GM18507 (cell line): ENCODE results near the gene CAPN9.
"Not testable (repeated sequence)": the region's sequence is repeated elsewhere in the genome, so short reads cannot be mapped to it uniquely, and the experiment has no call there.

ENCODE experiments used
- DNase-seq: peaks from one replicate; pipeline ENCODE4 v3.0.0; 2011; ENCODE audit warnings: low read depth; ENCODE audit not compliant: insufficient read length; ENCODE audit errors: extremely low spot score
- FAIRE-seq: peaks from 2 replicates; lab custom pipeline; 2011; peaks lifted over from hg19 to GRCh38; lab: Jason Lieb, UNC

CAPN9 gene

DNA sequence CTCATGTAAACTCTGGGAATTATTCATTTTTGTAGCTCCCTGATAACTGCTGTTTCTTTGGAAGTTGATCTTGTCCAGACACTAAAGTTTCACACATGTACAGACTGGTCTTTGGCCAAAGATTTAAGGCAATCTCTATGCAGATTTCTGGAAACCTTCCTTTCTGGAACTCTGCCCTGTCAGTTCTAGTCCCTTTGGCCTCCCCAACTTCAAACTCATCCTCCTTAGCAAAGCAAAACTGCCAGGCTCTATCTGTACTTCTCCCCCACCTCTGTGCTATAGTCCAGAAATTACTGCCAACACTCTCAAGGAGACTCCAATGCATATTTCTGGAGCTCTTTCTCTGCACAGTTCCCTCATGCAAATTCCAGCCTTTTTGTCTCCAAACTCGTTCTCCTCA is 84.6 kb downstream of the CAPN9 start:
- FAIRE-seq, result no peak
- DNase-seq, result no peak

DNA sequence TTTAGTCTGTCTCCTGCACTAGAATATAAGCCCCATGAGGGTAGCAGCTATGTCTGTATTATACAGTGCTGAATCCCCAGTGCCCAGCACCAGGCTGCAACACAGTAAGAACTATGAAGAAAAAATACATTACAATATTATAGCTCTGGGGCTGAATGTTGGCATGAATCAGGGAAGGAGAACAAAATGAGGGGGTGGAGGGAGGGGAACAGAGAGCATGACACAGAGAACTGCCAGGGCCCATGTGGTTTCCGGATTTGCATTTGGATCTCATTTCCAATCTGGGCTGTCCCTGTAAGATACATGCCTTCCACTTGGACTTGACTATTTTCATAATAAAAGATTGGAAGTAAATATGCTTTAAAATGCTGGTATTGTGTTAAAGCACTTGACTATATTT is 85.3 kb downstream of the CAPN9 start:
- FAIRE-seq (no peak), DNase-seq (no peak)

DNA sequence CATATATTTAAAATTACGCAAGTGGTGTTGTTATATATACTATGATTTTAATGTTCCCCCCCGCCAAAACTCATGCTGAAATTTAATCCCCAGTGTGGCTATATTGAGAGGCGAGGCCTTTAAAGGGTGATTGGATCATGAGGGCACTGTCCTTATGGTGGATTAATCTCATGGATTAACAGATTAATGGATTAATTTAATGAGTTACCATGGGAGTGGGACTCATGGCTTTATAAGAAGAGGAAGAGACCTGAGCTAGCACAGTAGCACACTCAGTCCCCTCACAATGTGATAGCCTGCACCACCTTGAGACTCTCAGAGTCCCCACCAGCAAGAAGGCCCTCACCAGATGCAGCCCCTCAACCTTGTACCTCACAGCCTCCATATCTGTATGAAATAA is 86.3 kb downstream of the CAPN9 start:
- DNase-seq (no peak), FAIRE-seq (no peak)

DNA sequence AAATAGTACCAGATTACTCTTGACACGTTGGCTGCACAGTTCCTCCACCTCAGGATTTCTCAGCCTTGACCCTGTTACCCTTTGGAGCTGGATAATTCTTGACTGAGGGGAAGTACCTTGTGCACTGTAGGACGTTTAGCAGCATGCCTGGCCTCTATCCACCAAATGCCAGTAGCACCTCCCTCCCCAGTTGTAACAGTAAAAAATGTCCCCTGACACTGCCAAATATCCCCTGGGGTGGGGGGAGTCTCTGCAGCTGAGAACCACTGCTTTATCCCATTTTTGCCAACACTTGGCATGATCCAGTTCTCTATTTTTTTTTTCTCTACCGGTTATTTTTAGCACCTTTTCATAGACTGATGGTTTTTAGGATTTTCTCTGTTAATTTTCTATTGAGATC is 87.1 kb downstream of the CAPN9 start:
- DNase-seq (no peak), FAIRE-seq (no peak)

DNA sequence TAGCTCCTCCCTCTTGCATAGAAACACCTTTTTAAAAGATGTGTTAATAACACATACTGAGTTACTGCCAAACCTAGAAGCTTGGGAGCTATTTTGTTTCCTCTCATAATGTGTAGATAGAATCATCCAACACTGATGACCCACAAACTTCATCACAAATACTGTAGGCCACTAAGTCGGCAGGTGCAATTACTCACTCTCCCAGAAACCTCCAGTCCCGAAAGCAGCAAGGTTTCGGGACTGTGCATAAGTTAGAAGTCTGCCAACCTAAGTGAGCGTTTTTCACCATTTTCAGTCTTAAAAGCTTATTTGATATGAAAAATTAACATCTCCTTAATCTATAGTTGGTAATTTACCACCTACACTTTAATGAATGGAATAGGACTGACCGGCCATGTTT is 89.2 kb downstream of the CAPN9 start:
- FAIRE-seq (no peak), DNase-seq (no peak)

DNA sequence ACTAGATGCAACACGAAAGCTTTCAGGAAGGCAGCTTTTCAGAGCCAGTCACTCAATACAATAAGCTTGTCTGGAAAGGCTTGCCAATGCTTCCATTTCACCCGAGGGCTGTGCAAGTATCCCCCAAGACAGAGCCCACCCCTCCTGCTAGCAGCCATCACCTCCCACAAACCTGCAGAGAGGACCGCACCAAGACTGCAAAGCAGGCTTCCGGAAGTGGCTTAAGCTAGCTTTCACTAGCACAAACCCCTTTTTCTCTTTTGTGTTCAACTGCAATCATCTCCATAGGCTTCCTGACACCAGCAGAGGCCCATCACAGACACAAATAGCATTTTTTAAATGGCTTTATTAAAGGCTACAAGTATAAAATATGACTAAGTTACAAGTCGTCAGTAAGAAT is 89.6 kb downstream of the CAPN9 start:
- FAIRE-seq (no peak), DNase-seq (no peak)

DNA sequence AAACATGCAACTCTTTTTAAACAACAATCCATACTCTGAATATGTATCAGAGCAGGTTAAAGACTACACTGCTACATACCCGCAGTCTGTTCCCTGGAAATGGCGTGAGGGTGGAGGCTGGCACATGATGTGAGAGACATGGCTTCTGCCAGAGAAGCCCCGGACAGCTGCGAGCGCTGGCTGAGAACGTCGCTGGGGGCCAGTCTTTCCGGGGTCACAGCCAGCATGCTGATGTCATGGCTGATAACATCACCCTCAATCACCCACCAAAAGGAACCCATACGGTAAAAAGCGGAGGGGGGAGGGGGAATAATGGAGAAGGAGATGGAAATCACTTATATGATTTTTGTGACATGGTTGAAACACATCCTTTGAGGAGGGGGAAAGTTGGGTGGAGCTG is 92.0 kb downstream of the CAPN9 start:
- FAIRE-seq (no peak), DNase-seq (no peak)

DNA sequence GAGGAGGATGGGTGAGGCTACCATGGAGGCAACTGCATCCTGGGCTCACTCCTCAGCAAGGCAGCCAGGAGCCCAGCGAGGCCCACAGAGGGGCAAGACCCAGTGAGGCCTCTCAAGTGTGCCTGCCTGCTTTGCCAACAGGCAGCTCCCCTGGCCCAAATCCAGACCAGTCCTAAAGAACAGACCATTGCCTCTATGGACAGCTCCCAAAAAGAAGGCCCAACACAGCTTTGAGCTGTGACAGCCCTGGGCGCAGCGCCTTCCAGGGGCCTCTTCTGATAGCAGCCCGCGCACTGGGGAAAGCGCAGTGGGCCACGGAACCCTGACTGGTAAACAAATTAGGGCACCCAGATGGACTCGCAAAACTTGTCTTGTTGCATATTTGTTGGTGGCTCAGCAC is 95.6 kb downstream of the CAPN9 start:
- no peak for FAIRE-seq

DNA sequence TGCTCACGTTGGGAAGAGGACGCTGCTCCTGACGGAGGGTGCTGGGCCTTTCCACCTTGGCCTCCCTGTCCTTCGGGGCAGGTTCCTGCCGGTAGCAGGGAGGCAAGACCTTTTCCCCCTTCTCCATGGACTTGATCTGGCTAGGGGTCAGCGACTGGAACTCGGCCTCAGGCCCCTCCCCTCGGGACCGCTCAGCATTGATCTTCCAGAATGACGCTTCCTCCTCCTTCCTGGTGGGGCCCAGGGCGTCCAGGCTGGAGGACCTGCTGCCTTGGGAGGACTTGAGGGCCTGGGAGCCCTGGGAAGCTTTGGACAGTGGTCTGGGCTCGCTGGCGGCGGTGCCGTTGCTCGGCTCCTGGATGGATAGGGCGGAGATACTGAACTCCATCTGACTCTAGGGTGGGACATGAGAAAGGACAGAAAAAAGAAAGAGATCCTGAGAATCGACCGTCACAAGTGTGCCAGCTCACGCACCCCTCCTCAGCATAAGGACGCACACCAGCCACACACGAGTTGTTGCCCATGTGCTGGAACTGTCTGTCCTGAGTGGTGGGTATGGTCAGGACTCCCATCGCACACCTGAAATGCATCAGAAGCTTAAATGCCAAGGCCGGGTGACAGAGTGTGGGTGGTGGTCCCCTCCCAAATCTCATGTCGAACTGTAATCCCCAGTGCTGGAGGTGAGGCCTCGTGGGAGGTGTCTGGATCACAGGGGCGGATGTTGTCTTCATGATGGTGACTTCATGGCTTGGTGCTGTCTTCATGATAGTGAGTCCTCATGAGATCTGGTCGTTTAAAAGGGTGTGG is 96.5 kb downstream of the CAPN9 start:
- DNase-seq (no peak), FAIRE-seq (no peak)

More for the DNA sequence above, 95.6 kb downstream of the CAPN9 start:
- DNase-seq, result no peak

DNA sequence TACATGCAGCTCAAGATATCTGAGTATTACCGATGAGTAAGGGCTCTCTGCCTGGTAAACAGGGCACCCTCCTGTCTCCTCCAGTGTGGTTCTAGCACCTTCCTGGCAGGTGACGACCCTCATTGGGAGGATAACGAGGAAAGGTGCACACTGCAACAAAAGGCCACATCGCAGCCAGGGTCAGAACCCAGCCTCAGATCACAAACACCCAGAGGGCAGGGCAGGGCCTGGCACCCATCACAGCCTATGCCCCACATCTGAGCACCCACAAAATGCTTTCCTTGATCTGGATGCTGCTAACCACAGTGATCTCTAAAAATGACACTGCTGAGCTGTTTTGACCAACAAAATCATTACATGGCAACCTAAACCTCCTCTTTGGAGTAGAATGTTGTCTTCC is 97.4 kb downstream of the CAPN9 start:
- no peak for FAIRE-seq
- DNase-seq, result no peak

DNA sequence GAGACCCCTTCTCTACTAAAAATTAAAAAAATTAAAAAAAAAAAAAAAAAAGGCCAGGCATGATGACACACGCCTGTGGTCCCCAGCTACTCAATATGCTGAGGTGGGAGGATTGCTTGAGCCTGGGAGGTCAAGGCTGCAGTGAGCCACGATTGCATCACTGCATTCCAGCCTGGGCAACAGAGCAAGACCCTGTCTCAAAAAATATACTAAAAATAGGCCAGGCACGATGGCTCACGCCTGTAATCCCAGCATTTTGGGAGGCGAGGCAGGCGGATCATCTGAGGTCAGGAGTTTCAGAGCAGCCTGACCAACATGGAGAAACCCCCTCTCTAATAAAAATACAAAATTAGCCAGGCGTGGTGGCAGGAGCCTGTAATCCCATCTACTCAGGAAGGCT is 98.0 kb downstream of the CAPN9 start:
- FAIRE-seq, DNase-seq: not testable (repeated sequence)

DNA sequence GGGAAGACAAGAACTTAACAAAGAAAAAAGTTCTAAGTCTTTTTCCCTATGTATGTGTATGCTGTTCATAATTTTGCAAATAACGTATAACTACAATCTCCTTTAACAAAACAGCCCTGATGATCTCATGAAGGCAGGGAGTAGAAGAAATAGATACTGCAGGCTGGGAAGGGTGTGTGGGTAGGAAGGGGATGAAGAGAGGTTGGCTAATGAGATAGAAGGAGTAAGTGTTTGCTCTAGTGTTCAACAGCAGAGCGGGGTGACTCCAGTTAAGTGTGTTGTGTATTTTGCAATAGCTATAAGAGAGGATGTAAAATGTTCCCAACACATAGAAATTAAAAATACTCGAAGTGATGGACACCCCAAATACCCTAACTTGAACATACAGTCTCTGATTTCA is 101.0 kb downstream of the CAPN9 start:
- DNase-seq (no peak), FAIRE-seq (no peak)

DNA sequence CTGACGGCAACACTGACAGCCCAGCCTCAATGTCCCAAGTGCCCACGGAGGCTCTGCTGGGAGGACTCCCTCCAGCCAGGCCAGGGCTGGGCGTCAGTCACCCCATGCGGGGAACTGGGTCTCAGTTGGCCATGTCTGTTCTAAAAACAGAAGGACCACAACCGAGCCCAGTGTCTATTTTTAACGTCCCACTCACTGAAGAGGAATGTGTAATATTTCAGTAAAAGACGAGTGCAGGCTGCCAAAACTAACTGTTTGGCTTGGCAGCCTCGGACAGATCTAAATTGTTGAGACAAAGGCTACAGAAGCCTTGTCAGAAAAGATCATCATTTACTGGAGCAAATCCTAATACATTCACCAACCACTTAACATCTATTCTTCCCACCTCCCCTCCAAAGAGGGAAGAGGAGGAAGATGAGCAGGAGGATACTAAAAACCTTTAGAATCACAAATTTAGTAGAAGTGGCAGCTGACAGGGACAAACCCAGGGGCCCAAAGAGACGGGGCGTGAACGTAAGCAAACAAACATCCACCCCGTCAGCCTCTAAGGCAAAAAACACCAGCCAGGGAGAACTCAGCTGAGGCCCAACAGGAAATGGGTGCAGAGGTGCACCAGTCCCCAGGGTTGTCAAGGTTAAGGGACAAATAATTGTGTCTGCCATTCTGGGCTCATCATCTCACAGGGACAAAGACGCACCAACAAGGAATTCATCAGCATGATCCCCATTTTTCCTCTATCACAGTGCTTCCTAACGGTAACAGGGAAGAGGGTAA is 102.5 kb downstream of the CAPN9 start:
- no peak for FAIRE-seq
- DNase-seq, result no peak

DNA sequence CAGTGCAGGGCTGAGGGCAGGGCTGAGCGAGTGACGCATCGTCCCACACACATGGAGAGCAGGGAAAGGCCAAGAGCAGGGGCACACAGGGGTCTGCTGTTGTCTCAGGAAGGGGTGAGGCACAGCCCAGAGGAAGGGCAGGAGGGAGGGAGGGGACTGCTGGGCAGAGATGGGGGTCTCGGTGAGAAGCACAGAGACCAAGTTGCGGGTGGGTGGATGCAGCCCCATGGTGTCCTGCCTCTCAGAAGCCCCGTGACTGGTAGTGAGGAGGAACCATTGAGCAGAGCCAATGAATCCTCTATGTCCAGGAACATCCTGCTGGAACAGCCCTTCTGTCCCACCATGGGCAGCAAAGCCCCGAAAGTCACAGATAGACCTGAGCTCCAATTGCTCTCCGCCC is 103.4 kb downstream of the CAPN9 start:
- DNase-seq (no peak), FAIRE-seq (no peak)

DNA sequence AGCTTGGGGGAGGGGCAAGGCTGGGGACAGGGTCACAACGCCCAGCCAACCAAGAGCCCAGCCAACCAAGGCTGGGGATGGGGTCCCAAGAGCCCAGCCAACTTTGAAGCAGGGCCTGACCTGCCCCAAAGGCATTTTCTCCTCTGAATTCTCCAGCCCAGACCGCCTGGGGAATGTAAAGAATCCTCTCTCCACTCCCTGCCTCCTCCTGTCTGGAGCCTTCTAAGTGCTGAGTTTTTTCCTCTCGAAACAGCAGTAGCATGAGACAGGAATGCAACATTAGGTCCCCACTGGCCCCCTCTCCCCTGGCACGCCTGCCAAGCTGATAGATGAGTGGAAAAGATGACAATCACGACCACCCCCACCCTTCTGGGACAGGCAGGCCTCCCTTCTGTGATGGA is 104.1 kb downstream of the CAPN9 start:
- no peak for FAIRE-seq

More for the DNA sequence above, 104.1 kb downstream of the CAPN9 start:
- DNase-seq, result no peak
